Measurements from ENCODE around the gene VRK2. TPM values are rescaled to one million over a fixed set of nuclear protein-coding genes. Genes with fewer than 3 reads are reported as not detected.
A peak's percentile ranks its signal among the peaks of the same experiment; 100 is the strongest.

Gene VRK2
- total RNA-seq, 1 experiment from 2014 or later: 27.6 TPM

GRCh38 chr2:58035352-58035751, 11.3 kb upstream of the VRK2 start:
- no peaks in the 10 kb centered on the region for H3F3A ChIP-seq (ENCODE audit: low read length, unreplicated experiment)
- ATAC-seq: no peak
- no peak for DNase-seq
- H3K27ac ChIP-seq (ENCODE audit: low read length): no peak overlapping the region
- no peak overlapping the region for H2AFZ ChIP-seq (ENCODE audit: low read length)
- H3K9me3 ChIP-seq (ENCODE audit: low read length): 0 out of 2 replicates have a peak, but pooled peaks cover 4% of the 10 kb centered on the region
- no peak overlapping the region for H3K4me2 ChIP-seq (ENCODE audit: low read length)
- TF ChIP-seq EZH2phosphoT487 (IDR thresholded peaks at IDR 0.05; ENCODE audit: borderline replicate concordance, low read length) (no peak), EZH2 (IDR thresholded peaks at IDR 0.05; ENCODE audit: low read length, unreplicated experiment) (no peak), CTCF (conservative IDR thresholded peaks at IDR 0.05; ENCODE audit: low read depth, low read length) (no peak)
- peaks cover under 1% of the 10 kb centered on the region; the same call in 1 of the 2 replicates for H3K4me1 ChIP-seq (ENCODE audit: insufficient read depth, low read length)
- H4K20me1 ChIP-seq (ENCODE audit: low read length): no peaks in the 10 kb centered on the region
- no peaks in the 10 kb centered on the region for H3K27me3 ChIP-seq (ENCODE audit: low read length)
- H3K4me3 ChIP-seq (ENCODE audit: low read length): no peak overlapping the region
- H3K79me2 ChIP-seq (ENCODE audit: low read length): no peaks in the 10 kb centered on the region
- no peaks in the 10 kb centered on the region for H3K9me2 ChIP-seq (replicated peaks; ENCODE audit: low read length)
- intact Hi-C loops (cut with micrococcal nuclease): no loop called here
- no TSS peak for BruUV-seq (replicated peaks)
- CTCF ChIA-PET: no interaction called here
- no peaks in the 10 kb centered on the region for H3K36me3 ChIP-seq (ENCODE audit: low read depth, low read length)
- POLR2A ChIA-PET (ENCODE audit: unreplicated experiment): no interaction called here
- H3K9ac ChIP-seq (ENCODE audit: low read length): no peak overlapping the region

GRCh38 chr2:58039170-58039611, 7.4 kb upstream of the VRK2 start:
- Histone ChIP-seq H3K4me3 (ENCODE audit: low read length) (no peak overlapping the region), H2AFZ (ENCODE audit: low read length) (no peak overlapping the region), H3K27me3 (ENCODE audit: low read length) (no peaks in the 10 kb centered on the region), H3K9me2 (replicated peaks; ENCODE audit: low read length) (no peaks in the 10 kb centered on the region), H3K4me1 (ENCODE audit: insufficient read depth, low read length) (peaks cover 31% of the 10 kb centered on the region), H3K4me2 (ENCODE audit: low read length) (no peak overlapping the region), H3F3A (ENCODE audit: low read length, unreplicated experiment) (no peaks in the 10 kb centered on the region), H4K20me1 (ENCODE audit: low read length) (no peaks in the 10 kb centered on the region), H3K9me3 (ENCODE audit: low read length) (0 out of 2 replicates have a peak, but pooled peaks cover 4% of the 10 kb centered on the region), H3K27ac (ENCODE audit: low read length) (no peak overlapping the region), H3K79me2 (ENCODE audit: low read length) (no peaks in the 10 kb centered on the region), H3K36me3 (ENCODE audit: low read depth, low read length) (no peaks in the 10 kb centered on the region), H3K9ac (ENCODE audit: low read length) (no peak overlapping the region)
- DNase-seq (no peak), ATAC-seq (no peak; the same call in 1 of the 2 replicates)
- no TSS peak for BruUV-seq (replicated peaks)
- POLR2A ChIA-PET (ENCODE audit: unreplicated experiment): no interaction called here
- intact Hi-C loops (cut with micrococcal nuclease): no loop called here
- no peak for TF ChIP-seq EZH2 (IDR thresholded peaks at IDR 0.05; ENCODE audit: low read length, unreplicated experiment)
- CTCF ChIA-PET: no interaction called here

- Histone ChIP-seq H4K20me1 (ENCODE audit: low read length) (no peaks in the 10 kb centered on the region), H3K9me2 (replicated peaks; ENCODE audit: low read length) (no peaks in the 10 kb centered on the region), H3K9ac (ENCODE audit: low read length) (0 out of 2 replicates have a peak overlapping the region, but pooled peaks have one; percentile 6), H3K4me2 (ENCODE audit: low read length) (peak overlapping the region; percentile 69), H3K4me1 (ENCODE audit: insufficient read depth, low read length) (peaks cover 46% of the 10 kb centered on the region), H2AFZ (ENCODE audit: low read length) (no peak overlapping the region), H3K36me3 (ENCODE audit: low read depth, low read length) (no peaks in the 10 kb centered on the region), H3F3A (ENCODE audit: low read length, unreplicated experiment) (no peaks in the 10 kb centered on the region), H3K4me3 (ENCODE audit: low read length) (peak overlapping the region; percentile 13; the same call in 1 of the 2 replicates), H3K27ac (ENCODE audit: low read length) (peak overlapping the region; percentile 69), H3K9me3 (ENCODE audit: low read length) (0 out of 2 replicates have a peak, but pooled peaks cover 4% of the 10 kb centered on the region), H3K27me3 (ENCODE audit: low read length) (no peaks in the 10 kb centered on the region), H3K79me2 (ENCODE audit: low read length) (peaks cover 28% of the 10 kb centered on the region)
- DNase-seq: peak; percentile 97
- TF ChIP-seq CTCF (conservative IDR thresholded peaks at IDR 0.05; ENCODE audit: low read depth, low read length): no peak
- TF ChIP-seq EZH2 (IDR thresholded peaks at IDR 0.05; ENCODE audit: low read length, unreplicated experiment): no peak
- TF ChIP-seq EZH2phosphoT487 (IDR thresholded peaks at IDR 0.05; ENCODE audit: borderline replicate concordance, low read length): no peak
- ChIA-PET CTCF (interaction anchor here (0.6 kb wide), 2 partner anchors 174 to 493 kb away, joined by 3 read pairs; no protein-coding TSS in a partner anchor), POLR2A (ENCODE audit: unreplicated experiment) (no interaction called here)
- ATAC-seq: no peak
- intact Hi-C loops (cut with micrococcal nuclease): loop anchor here (1.0 kb wide), 2 partner anchors 61 to 136 kb away; no protein-coding TSS in a partner anchor
- BruUV-seq (replicated peaks): no TSS peak
Measured at GRCh38 chr2:58042486-58042970, 4.1 kb upstream of the VRK2 start.
